Measurements from ENCODE around the gene ARG2.
"Not testable (repeated sequence)": the region's sequence is repeated elsewhere in the genome, so short reads cannot be mapped to it uniquely, and the experiment has no call there.

ARG2 gene

GRCh38 chr14:67586369-67586768 is 33.4 kb upstream of the ARG2 start:
- DNase-seq (ENCODE audit: low read depth): no peak

GRCh38 chr14:67589204-67589770 is 30.4 kb upstream of the ARG2 start:
- DNase-seq (ENCODE audit: low read depth): no peak

- DNase-seq (ENCODE audit: low read depth): not testable (repeated sequence)
These were observed 26.1 kb upstream of the ARG2 start for GRCh38 chr14:67593650-67594049.

GRCh38 chr14:67595392-67595791 is 24.3 kb upstream of the ARG2 start:
- no peak for DNase-seq (ENCODE audit: low read depth)

- DNase-seq (ENCODE audit: low read depth): peak; percentile 89
These were observed 19.8 kb upstream of the ARG2 start, which contains the start of gene PIGH for GRCh38 chr14:67599698-67600561. TSS of gene PIGH (minus strand) at chr14:67600268. CDS start at chr14:67600203, 65 bp downstream.

GRCh38 chr14:67600562-67600974 is 19.2 kb upstream of the ARG2 start:
- DNase-seq (ENCODE audit: low read depth): not testable (repeated sequence)

GRCh38 chr14:67602076-67602475 is 17.6 kb upstream of the ARG2 start:
- DNase-seq (ENCODE audit: low read depth): no peak

GRCh38 chr14:67602995-67603545 is 16.6 kb upstream of the ARG2 start:
- DNase-seq (ENCODE audit: low read depth): no peak

- DNase-seq (ENCODE audit: low read depth): no peak
These were observed 12.1 kb upstream of the ARG2 start for GRCh38 chr14:67607646-67608045.

- no peak for DNase-seq (ENCODE audit: low read depth)
These were observed 9.9 kb upstream of the ARG2 start for GRCh38 chr14:67609642-67610310.

GRCh38 chr14:67610491-67610890 is 9.2 kb upstream of the ARG2 start:
- no peak for DNase-seq (ENCODE audit: low read depth)

- DNase-seq (ENCODE audit: low read depth): no peak
These were observed 1.1 kb upstream of the ARG2 start for GRCh38 chr14:67618617-67619063.

GRCh38 chr14:67620217-67620785 is 581 bp downstream of the ARG2 start:
- DNase-seq (ENCODE audit: low read depth): no peak

- DNase-seq (ENCODE audit: low read depth): no peak
These were observed 3.0 kb downstream of the ARG2 start for GRCh38 chr14:67622675-67623074.

- no peak for DNase-seq (ENCODE audit: low read depth)
These were observed 3.4 kb downstream of the ARG2 start for GRCh38 chr14:67623114-67623513.

- not testable (repeated sequence) for DNase-seq (ENCODE audit: low read depth)
These were observed 6.4 kb downstream of the ARG2 start for GRCh38 chr14:67626131-67626530.

- no peak for DNase-seq (ENCODE audit: low read depth)
These were observed 7.8 kb downstream of the ARG2 start for GRCh38 chr14:67627519-67627918.

GRCh38 chr14:67630186-67630585 is 10.5 kb downstream of the ARG2 start:
- DNase-seq (ENCODE audit: low read depth): no peak

- DNase-seq (ENCODE audit: low read depth): no peak
These were observed 11.2 kb downstream of the ARG2 start for GRCh38 chr14:67630938-67631337.

- no peak for DNase-seq (ENCODE audit: low read depth)
These were observed 13.9 kb downstream of the ARG2 start for GRCh38 chr14:67633451-67634147.

- no peak for DNase-seq (ENCODE audit: low read depth)
These were observed 16.7 kb downstream of the ARG2 start for GRCh38 chr14:67636361-67636919.
